IgD-negative memory B cell (primary cell): Measurements from ENCODE around the gene PRICKLE4. TPM values are rescaled to one million over a fixed set of nuclear protein-coding genes. Genes with fewer than 3 reads are reported as not detected.
A peak's percentile ranks its signal among the peaks of the same experiment; 100 is the strongest.

Experiments
- H3K27ac Mint-ChIP-seq, 3 donors: one replicate each; pipeline ENCODE4 v1.8.0; 2020 to 2022; ENCODE audit warnings: mild to moderate bottlenecking in 3 of 3, mixed read lengths in 3 of 3, moderate library complexity in 1 of 3
- H3K27me3 Mint-ChIP-seq: one replicate; pipeline ENCODE4 v1.8.0; 2021; ENCODE audit warnings: mixed read lengths
- H3K36me3 Mint-ChIP-seq: one replicate; pipeline ENCODE4 v1.8.0; 2020; ENCODE audit warnings: mild to moderate bottlenecking, mixed read lengths
- H3K4me1 Mint-ChIP-seq, 3 donors: one replicate each; pipeline ENCODE4 v1.8.0; 2020 to 2022; ENCODE audit warnings: mixed read lengths in 3 of 3, mild to moderate bottlenecking in 1 of 3
- H3K4me3 Mint-ChIP-seq, 4 donors: one replicate each; pipeline ENCODE4 v1.8.0; 2020 to 2022; ENCODE audit warnings: mild to moderate bottlenecking in 4 of 4, mixed read lengths in 4 of 4, moderate library complexity in 3 of 4
- H3K9me3 Mint-ChIP-seq, 3 donors: one replicate each; pipeline ENCODE4 v1.8.0; 2020 to 2021; ENCODE audit warnings: mixed read lengths in 3 of 3, mild to moderate bottlenecking in 1 of 3
- polyA plus RNA-seq: library from polyadenylated mRNA; unstranded; fragments of 300-500 nt; fragmentation: Illumina TruSeq; gene quantifications from one replicate; pipeline ENCODE4 v1.2.3, GENCODE V29; 2021

PRICKLE4 gene
- polyA plus RNA-seq, 1 donor from 2014 or later: not detected

DNA sequence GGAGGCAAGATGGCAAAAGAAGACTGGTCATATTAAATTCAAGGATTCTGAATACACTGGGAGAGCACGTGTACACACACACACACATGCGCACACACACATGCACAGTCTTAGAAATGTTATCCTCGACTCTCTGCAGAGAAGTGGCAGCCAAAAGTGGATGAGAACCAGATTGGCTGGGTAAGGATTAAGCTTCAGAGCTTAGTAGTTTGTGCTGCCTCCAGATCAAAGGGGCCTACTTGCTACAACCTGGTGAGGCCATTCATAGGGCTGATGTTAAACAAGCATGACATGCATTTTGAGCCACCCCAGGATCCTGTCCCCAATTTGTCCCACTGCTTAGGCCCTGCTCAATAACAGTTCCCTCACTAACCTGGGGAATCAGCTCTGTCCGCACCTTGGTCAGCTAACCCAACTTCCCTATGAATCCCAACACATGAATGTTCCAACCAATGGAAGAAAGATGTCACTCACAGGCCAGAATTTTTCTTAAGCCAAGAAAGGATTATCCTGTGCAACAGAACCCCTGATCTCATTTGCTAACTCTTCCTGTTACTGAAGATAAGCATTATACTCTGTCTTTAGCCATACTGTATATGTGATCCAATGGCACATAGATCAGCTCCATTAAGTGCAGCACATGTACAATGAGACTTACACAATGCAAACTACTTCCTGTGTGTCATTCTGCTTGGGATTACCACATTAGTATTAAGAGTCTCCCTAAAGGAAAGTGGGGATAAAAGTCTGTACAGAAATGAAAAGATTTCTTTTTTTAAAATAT, 37.9 kb downstream of the PRICKLE4 start:
- Mint-ChIP-seq H3K4me3 (no peak overlapping the region), H3K27ac (no peak overlapping the region), H3K9me3 (no peaks in the 10 kb centered on the region), H3K27me3 (no peaks in the 10 kb centered on the region), H3K36me3 (no peaks in the 10 kb centered on the region), H3K4me1 (no peaks in the 10 kb centered on the region)

DNA sequence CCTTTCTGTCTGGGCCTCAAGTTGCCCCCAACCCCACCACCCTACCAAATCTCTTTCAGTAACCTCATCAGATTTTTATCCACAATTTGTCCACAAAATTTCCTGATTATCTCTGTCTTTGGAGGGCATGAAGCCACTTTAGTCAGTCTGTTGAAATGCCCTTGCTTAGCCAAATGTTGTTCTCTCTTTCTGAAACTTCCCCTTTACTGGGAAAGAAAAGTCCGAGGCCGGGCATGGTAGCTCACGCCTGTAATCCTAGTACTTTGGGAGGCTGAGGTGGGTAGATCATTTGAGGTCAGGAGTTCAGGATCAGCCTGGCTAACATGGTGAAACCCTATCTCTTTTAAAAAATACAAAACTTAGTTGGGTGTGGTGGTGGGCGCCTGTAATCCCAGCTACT, 40.7 kb downstream of the PRICKLE4 start:
- Mint-ChIP-seq H3K27me3 (no peaks in the 10 kb centered on the region), H3K27ac (peak overlapping the region in 1 of 3 donors; percentile 59), H3K9me3 (no peaks in the 10 kb centered on the region), H3K4me3 (no peak overlapping the region), H3K36me3 (no peaks in the 10 kb centered on the region), H3K4me1 (no peaks in the 10 kb centered on the region)

GRCh38 chr6:41822021-41822420, 41.4 kb downstream of the PRICKLE4 start:
- Mint-ChIP-seq H3K27me3 (no peaks in the 10 kb centered on the region), H3K27ac (no peak overlapping the region), H3K36me3 (no peaks in the 10 kb centered on the region), H3K9me3 (no peaks in the 10 kb centered on the region), H3K4me3 (no peak overlapping the region), H3K4me1 (no peaks in the 10 kb centered on the region)

GRCh38 chr6:41823178-41823577, 42.6 kb downstream of the PRICKLE4 start:
- Mint-ChIP-seq H3K27ac (no peak overlapping the region), H3K9me3 (no peaks in the 10 kb centered on the region), H3K27me3 (no peaks in the 10 kb centered on the region), H3K36me3 (no peaks in the 10 kb centered on the region), H3K4me3 (no peak overlapping the region), H3K4me1 (no peaks in the 10 kb centered on the region)

DNA sequence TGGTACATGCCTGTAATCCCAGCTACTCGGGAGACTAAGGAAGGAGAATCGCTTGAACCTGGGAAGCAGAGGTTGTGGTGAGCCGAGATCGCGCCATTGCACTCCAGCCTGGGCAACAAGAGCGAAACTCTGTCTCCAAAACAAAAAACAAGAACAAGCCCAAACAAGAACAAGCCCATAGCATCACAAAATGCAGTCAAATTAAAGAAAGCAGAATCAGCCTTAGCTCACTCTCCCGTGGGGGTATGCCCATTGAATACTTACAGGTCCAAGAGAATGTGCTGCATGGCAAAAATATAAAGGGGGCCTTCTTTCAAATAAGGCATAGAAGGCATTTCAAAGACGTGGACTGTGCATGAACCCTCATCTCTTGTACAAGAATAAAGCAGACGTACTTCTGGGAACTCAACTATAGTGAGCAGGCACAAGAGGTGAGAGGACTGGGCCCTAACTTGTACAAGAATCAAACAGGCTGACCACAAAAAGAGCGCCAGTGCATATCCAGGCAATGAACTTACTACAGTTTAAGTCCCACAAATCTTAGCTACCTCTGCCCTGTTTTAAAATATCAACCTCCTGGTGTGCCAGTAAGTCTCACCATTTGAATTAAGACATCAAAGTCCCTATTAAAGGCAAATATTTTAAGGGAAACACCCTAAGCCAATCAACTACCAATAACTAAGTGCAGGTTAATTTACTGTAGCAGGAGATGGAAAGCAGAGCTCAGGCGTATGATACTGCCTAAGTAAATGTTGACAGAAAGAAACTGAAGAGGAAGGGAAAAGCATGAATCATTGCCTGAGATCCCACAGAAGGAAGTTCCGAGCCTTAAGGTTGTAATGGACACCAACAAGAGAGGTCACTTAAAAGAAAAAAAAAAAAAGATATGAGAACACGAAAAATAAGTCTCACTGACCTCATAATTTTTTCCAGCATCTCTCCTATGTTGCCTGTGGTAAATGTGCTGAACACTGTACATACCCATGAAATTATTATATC, 44.3 kb downstream of the PRICKLE4 start:
- H3K27me3 Mint-ChIP-seq: no peaks in the 10 kb centered on the region
- no peaks in the 10 kb centered on the region for H3K4me1 Mint-ChIP-seq
- no peak overlapping the region for H3K27ac Mint-ChIP-seq

DNA sequence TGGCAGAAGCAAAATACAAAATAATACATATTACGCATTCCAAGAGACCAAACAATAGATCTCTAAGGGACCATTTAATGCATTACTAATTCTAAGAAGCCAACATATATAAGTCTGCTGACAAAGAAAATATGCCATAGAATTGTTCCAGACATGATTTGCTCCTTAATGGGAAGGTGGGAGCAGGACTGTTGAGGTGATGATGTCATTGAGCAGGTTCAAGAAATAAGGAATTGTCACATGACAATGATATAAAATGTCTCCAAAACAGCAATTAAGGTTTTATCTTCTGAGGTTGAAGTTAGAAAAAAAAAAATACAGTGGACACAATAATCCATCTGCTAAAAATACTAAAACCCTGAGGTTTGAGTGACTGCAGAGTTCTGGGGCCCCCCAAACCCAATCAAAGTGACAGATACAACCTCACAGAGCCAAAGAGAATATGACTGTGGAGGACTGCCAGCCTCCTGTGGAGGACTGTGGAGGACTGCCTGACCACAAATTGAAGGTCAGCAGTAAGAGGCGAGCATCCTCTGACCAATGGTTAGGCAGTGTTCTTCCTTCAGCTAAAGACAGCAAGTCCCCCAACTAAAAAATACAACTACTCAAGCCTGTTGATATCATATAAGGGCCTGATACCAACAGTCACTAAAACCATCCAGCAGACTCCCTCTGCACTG, 45.9 kb downstream of the PRICKLE4 start:
- H3K4me1 Mint-ChIP-seq: peaks cover 0 to under 1% (median 0%) of the 10 kb centered on the region in 3 donors
- no peaks in the 10 kb centered on the region for H3K9me3 Mint-ChIP-seq
- no peak overlapping the region for H3K27ac Mint-ChIP-seq
- no peaks in the 10 kb centered on the region for H3K36me3 Mint-ChIP-seq
- H3K4me3 Mint-ChIP-seq: no peak overlapping the region
- H3K27me3 Mint-ChIP-seq: no peaks in the 10 kb centered on the region

More for the DNA sequence above, 44.3 kb downstream of the PRICKLE4 start:
- Mint-ChIP-seq H3K4me3 (no peak overlapping the region), H3K36me3 (no peaks in the 10 kb centered on the region), H3K9me3 (no peaks in the 10 kb centered on the region)

DNA sequence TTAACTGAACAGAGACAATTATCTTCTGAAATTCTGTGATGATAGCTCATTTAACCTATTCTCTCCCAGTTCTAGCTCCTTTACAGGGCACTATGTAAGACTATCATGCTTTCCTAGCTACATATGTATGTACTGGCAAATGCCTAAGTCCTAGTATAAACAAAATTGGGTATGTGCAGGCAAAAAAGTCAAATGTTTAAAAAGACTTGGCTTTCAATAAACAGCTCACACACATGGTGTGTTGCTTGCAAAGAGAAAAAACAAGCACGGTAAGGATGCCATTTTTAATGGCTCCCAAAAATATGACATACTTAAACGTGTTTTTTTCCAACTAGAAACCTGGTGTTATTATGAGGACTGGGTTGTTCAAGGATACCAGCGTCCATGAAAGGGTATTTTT, 51.7 kb downstream of the PRICKLE4 start:
- H3K27me3 Mint-ChIP-seq: no peaks in the 10 kb centered on the region
- peaks cover 0 to 2% (median 1%) of the 10 kb centered on the region in 3 donors for H3K4me1 Mint-ChIP-seq
- no peaks in the 10 kb centered on the region for H3K9me3 Mint-ChIP-seq
- H3K4me3 Mint-ChIP-seq: no peak overlapping the region
- H3K27ac Mint-ChIP-seq: no peak overlapping the region
- peaks cover 6% of the 10 kb centered on the region for H3K36me3 Mint-ChIP-seq

DNA sequence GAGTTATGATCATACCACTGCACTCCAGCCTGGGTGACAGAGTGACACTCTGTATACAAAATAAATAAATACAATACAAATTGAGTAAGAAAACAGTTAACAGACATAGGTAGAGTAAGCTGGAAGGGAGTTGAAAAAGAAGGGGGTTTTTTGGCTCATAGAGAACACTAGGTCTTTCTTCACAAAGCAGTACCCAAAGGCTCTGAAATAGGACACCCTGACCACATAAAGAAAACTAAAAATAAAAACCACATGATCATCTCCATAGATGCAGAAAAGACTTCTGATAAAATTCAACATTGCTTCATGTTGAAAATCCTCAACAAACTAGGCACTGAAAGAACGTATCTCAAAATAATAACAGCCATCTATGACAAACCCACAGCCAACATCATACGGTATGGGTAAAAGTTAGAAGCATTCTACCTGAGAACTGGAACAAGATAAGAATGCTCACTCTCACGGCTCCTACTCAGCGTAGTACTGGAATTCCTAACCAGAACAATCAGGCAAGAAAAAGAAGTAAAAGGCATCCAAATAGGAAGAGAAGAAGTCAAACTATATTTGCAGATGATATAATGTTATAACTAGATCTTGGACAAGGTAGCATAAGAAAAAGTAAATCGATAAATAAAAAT, 55.6 kb downstream of the PRICKLE4 start:
- H3K36me3 Mint-ChIP-seq: peaks cover 9% of the 10 kb centered on the region
- H3K9me3 Mint-ChIP-seq: no peaks in the 10 kb centered on the region
- no peak overlapping the region for H3K27ac Mint-ChIP-seq
- peaks cover 0 to 2% (median 1%) of the 10 kb centered on the region in 3 donors for H3K4me1 Mint-ChIP-seq
- no peaks in the 10 kb centered on the region for H3K27me3 Mint-ChIP-seq
- H3K4me3 Mint-ChIP-seq: no peak overlapping the region

GRCh38 chr6:41836660-41837052, 56.1 kb downstream of the PRICKLE4 start:
- Mint-ChIP-seq H3K4me3 (no peak overlapping the region), H3K27me3 (no peaks in the 10 kb centered on the region)

More at GRCh38 chr6:41836660-41837052, 56.1 kb downstream of the PRICKLE4 start:
- H3K9me3 Mint-ChIP-seq: no peaks in the 10 kb centered on the region
- no peak overlapping the region for H3K27ac Mint-ChIP-seq
- H3K36me3 Mint-ChIP-seq: peaks cover 11% of the 10 kb centered on the region
- peaks cover 0 to 2% (median 0%) of the 10 kb centered on the region in 3 donors for H3K4me1 Mint-ChIP-seq

Other genes with a start within 250 kb of the PRICKLE4 start
- 2.6 TPM for gene FOXP4, start 234.4 kb upstream of the PRICKLE4 start, polyA plus RNA-seq
- gene MDFI, start 142.3 kb upstream of the PRICKLE4 start, polyA plus RNA-seq: not detected
- gene TFEB, start 45.2 kb upstream of the PRICKLE4 start, polyA plus RNA-seq: 196 TPM
- gene PGC, start 33.4 kb upstream of the PRICKLE4 start, polyA plus RNA-seq: not detected
- 2.9 TPM for gene FRS3, start 882 bp upstream of the PRICKLE4 start, polyA plus RNA-seq
- gene TOMM6, start 6.9 kb downstream of the PRICKLE4 start, polyA plus RNA-seq: 387 TPM
- gene USP49, start 114.6 kb downstream of the PRICKLE4 start, polyA plus RNA-seq: 1.5 TPM
- 9.8 TPM for gene MED20, start 140.4 kb downstream of the PRICKLE4 start, polyA plus RNA-seq
- gene BYSL, start 140.7 kb downstream of the PRICKLE4 start, polyA plus RNA-seq: 9.6 TPM
- gene CCND3, start 161.0 kb downstream of the PRICKLE4 start, polyA plus RNA-seq: 309 TPM